ENCODE measurements around the gene TAS2R46.
"Not testable (repeated sequence)": the region's sequence is repeated elsewhere in the genome, so short reads cannot be mapped to it uniquely, and the experiment has no call there.

- TF ChIP-seq EZH2phosphoT487 (IDR thresholded peaks at IDR 0.05; ENCODE audit: low read depth); CTCF (IDR thresholded peaks at IDR 0.05; ENCODE audit: low read depth, low read length): not testable (repeated sequence)
These were observed 32.8 kb upstream of the TAS2R46 start for GRCh38 chr12:11094910-11095309.
